T-helper 1 cell (primary cell): ENCODE data around the gene ZBED3.
"Not testable (repeated sequence)": the region's sequence is repeated elsewhere in the genome, so short reads cannot be mapped to it uniquely, and the experiment has no call there.

Experiments used
- DNase-seq, 5 donors: peaks; one replicate each; pipeline ENCODE4 v3.0.0-alpha.2; 2012 to 2020
- total RNA-seq, 4 donors: gene quantifications; one replicate each; lab custom pipeline; 2026; lab: John Stamatoyannopoulos, UW

The ZBED3 gene, protein sequence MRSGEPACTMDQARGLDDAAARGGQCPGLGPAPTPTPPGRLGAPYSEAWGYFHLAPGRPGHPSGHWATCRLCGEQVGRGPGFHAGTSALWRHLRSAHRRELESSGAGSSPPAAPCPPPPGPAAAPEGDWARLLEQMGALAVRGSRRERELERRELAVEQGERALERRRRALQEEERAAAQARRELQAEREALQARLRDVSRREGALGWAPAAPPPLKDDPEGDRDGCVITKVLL
- 0 to 0.31 (median 0.06) reads per million in 4 donors for total RNA-seq

DNA sequence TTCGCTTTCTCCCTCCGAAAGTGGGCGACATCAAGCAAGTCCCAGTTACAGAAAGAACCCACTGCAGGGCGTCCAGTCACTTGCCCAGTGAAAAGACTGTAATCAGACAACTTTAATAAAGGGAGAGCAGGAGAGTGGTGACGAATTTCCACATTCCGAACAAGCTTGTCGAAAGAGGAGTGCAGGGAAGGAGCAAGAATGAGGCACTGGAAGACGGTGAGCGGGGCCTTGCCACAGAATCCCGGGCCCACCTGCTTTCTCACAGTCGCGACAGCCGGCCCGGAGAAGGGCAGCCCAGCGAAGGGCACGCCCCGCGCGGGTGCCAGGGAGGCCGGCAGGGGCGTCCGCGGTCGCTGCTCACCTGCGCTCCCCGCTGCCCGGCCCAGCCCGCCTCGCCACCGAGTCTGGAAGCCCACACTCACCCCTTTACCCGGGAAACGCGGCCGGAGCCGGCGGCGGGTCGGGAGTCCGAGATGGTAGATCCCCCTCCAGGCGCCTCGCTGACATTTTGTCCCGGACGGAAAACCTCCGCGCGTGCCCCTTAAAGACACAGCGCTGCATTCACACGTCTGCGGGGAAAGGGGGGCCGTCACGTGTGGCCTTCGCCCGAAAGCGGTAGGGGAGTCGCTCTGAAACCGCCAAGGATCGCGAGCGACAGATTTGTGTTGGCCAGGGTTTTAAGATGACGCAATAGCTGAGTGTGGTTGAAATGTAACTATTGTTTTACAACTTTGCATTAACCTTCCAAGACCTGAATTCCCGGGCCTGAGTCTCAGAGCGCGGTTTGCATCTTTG is at the start of gene ZBED3:
Gene ZBED3 (minus strand): TSS at position 597 of the 795 bp plus-strand sequence. CDS start 9,407 bp downstream, outside the sequence.
- DNase-seq, result peak; percentile 9 to 65 (median 30)

DNA sequence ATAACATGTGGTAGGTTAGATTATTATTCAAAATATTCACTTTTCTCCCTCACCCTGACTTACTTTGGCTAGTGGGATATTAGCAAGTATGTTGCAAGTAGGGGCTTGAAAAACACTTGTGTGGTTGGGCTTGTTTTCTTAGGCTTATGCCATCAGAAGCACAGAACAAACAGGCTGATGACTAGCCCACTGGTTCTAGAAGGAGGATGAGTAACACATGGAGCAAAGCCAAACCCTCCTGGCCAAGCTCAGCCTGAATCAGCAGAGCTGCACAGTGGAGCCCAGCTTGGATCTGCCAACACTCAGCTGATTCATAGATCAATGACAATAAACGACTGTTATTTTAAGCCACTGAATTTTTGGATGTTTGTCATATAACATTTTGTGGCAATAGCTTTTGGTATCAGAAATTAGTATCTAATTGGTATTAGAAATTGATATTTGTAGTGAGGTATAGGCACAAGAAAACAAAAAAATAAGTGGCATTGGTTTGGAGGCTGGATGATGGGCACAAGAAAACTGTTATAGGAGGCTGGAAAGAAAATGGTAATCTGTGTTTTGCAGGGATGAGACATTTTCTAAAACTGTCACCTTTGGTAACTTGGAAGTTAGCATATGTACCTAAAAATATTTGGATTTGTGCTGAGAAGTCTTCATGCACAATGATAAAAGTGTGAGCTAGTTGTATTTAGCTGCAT is 46.1 kb upstream of the ZBED3 start:
- DNase-seq, result no peak

DNA sequence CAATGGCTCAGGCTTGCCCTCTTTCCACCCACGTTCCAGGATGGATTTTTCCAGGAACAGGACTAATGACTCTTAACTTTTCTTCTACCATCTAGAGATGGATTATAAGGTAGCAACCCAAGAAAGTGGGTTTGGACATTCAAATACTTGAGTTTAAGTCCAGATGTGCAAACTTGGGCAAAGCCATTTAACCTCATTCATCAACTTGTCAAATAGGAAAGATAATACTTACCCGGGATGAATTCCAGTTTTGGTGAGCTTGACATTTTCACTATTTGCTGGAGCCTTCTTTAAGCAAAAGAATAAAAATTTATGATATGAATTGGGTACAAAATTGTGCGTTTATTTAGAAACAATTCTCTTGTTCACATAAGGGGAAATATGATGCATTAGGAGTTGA is 44.3 kb upstream of the ZBED3 start:
- no peak for DNase-seq

DNA sequence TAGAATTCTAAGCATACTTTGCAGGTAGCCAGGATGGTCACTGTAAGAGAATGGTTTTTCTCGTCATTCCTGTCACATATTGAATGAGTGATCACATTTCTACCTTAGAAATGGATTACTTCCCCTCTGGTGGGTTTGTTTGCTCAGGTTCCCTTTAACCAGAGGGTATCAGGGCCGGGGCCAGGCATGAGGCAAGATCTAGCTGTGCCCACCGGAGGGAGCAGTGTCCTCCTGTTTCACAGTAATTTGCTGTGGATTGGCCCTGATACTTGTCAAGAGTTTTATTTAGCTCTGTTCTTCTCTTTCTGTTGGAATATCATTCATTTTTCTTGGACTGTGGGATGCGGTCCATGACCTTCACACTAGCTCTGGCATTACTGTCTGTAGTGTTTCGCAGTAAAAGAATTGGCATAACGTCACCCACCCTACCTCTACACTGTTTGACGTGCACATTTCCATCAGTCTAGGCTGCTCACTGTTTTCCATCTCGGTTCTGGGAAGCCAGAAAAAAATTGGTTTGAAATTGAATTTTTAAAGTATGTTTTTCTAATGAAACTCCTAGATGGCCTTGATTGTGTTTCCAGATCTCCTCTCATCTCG is 42.4 kb upstream of the ZBED3 start:
- peak in 1 of 5 donors; percentile 2 for DNase-seq

DNA sequence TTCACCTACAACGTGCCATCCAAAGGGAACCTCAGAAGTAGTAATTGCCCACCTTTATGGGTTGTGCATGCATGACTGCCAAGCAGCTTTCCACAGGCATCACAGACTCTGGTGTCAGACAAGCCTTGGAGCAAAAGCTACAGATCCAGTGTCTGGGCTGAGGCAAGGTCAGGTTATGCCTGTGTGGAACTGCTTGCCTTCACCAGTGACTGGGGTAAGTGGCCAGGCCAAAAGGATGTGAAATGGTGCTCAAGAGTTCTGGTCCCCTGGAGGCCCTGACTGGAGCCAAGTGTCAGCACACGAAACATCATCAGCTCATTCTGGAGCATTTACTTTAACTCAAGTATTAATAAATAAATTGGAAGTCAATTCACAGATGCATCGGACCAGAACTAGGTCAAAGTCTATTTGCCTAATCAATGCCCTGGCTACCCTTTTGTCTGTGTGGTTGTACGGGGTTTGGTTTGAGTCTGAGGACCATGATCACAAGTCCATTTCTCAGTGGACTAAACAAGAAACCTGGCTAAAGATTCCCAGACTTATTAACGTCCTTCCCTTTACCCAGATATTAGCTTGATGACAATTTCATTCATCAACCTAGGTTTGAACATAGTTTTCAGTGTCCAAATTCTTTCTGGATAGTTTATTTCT is 41.5 kb upstream of the ZBED3 start:
- DNase-seq, result no peak

DNA sequence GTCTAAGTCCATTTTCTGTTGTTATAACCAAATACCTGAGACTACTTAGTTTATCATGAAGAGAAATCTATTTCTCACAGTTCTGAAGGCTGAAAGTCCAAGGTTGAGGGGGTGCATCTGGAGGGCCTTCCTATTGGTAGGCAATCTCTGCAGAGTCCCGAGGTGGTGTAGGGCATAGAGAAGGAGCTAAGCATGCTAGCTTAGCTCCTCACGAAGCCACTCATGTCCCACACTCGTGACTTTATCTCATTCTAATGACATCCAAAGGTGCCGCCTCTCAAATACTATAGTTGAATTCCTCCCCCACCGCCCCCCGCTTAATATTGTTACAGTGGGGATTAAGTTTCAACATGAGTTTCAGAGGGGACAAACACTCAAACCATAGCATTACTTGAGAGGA is 36.0 kb upstream of the ZBED3 start:
- DNase-seq, result no peak

DNA sequence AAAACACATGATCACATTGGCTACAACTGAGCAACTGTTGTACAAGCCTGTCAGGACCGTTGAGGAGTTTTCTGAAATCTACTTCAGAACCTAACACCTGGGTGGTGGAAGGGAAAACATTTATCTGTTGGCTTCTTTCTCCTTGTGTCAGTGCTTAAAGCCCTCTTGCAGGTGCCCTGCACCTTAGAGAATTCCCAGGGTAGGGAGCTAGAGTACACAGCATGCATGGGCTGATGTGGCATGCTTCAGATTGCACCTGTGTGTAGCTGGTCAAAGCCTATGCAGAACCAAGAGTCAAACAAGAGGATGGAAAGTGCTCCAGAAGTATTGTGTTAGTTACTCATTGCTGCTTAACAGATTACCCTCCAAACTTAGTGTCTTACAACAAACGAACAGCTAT is 33.6 kb upstream of the ZBED3 start:
- DNase-seq, result no peak

DNA sequence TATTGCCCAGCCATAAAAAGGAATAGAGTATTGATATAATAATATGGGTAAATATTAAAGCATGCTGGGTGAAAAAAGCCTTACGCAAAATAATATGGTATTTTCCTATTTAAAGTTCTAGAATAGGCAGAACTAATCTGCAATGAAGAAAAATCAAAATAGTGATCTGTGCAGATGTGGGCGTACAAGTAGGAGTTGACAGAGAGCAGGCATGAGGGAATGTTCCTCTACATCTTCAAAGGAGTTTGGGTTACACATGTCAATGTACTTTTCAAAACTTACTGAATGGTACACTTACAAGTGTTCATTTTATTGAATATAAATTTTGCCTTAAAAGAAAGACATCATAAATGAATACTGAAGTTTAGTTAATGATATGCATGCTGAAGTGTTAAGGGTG is 33.0 kb upstream of the ZBED3 start:
- no peak for DNase-seq

DNA sequence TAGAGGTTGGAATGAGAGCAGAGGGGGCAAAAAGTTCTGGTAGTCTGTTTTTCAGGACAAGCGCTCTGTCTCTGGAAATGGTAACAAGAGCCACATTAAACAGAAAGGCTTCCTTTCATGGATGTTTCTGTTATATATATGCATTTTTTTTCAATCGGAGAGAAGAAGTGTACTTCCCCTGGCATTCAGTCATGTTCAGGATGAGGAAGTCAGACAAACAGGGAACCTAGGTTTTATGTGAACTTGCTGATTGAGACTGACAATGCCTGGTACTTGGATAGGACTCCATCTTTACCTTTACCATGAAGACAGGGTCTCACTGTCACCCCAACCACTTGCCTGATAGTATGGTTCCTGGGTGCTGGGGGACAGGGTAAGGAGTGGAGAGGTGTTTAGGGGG is 30.1 kb upstream of the ZBED3 start:
- DNase-seq, result no peak

DNA sequence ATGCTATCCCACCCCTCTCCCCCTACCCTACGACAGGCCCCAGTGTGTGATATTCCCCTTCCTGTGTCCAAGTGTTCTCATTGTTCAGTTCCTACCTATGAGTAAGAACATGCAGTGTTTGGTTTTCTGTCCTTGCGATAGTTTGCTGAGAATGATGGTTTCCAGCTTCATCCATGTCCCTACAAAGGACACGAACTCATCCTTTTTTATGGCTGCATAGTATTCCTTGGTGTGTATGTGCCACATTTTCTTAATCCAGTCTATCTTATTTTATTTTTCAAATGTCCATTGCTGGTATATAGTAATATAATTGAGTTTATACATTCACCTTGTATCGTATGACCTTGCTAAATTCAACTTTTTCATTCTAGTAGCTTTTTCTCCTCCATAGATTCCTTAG is 19.9 kb upstream of the ZBED3 start:
- not testable (repeated sequence) for DNase-seq

DNA sequence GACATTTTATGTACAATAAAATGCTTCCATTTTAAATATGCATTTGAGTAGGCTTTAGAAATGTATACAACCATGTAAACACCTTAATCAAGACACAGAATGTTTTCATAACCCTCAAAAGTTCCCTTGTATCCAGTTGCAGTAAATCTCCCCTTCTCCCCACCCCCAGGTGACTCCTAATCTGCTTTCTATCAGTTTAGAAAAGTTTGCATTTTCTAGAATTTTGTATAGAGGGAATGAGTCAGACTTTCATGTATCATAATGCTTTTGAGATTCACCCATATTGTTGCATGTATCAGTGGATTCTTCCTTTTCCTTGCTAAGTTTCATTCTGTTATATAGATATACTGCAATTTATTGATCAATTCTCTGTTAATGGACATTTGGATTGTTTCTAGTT is 17.7 kb upstream of the ZBED3 start:
- no peak for DNase-seq

DNA sequence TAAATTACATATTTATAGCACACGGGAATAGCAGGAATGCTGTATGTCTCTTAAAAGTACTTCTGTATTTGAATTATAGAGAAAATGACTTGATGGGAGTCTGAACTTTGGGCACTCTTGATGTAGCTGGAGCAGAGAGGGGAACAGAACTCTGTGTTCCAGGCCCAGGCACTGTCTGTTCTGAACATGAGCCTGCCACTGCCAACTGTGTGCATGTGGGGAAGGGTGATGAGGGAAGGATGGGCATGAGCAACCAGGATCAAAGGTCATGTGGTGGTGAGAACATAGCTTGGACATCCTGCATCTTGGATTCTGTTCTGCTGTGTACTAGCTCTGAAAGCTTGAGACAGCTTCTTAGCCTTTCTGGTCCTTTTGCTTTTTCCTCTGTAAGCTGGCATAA is 16.4 kb upstream of the ZBED3 start:
- DNase-seq, result no peak

DNA sequence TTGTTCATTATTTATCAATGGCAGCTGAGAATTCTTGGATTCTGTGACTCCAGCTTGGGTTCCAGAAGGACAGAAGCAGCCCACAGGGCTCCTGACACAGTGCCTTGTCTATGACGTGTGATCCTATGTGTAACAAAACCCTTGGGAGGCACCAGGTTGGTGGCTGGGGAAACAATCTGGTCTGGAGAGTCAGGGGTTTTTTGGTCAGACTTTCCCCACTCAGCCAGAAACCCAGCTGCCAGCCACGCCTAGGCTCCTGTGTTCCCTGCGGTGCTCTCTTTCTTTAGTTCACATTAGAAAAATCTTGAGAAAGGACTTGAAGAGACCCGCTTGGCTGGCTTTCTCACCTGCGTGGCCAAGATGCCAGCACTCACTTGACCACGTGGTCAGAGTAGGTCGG is 15.5 kb upstream of the ZBED3 start:
- no peak for DNase-seq

DNA sequence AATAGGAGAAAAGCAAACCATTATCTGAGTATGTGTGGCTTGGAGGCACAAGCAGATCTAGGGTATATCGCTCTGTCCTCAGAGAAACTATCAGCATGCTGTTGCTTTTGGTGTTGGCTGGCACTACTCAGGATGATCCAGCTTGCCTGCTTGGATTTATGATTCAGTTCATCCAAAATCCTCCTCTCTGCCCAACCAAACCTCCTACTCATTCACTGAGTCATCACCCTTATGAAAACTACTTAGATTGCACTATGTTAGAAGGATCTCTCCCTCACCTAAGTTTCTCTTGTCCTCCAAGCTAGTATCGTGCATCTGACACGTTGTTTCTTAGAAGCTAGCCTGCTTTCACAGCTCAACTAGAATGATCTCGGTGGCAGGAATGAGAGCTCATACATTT is 14.2 kb upstream of the ZBED3 start:
- no peak for DNase-seq

DNA sequence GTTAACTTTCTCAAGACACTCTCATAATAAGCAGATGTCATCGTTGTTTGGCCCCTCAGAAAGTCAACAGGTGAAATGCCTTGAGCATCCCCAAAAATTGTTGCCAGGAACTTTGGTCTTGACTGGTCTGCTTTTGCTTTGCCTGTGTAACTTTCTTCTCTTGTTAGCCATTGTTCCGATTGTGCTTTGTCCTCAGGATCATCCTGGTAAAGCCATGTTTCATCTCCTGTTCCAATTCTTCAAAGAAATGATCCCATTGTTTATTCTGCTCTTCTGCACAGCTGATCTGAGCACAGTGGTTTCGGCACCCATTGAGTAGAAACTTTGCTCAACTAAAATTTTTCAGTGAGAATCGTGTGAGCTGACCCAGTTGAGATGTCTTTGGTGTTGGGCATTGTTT is 8.1 kb upstream of the ZBED3 start:
- no peak for DNase-seq

DNA sequence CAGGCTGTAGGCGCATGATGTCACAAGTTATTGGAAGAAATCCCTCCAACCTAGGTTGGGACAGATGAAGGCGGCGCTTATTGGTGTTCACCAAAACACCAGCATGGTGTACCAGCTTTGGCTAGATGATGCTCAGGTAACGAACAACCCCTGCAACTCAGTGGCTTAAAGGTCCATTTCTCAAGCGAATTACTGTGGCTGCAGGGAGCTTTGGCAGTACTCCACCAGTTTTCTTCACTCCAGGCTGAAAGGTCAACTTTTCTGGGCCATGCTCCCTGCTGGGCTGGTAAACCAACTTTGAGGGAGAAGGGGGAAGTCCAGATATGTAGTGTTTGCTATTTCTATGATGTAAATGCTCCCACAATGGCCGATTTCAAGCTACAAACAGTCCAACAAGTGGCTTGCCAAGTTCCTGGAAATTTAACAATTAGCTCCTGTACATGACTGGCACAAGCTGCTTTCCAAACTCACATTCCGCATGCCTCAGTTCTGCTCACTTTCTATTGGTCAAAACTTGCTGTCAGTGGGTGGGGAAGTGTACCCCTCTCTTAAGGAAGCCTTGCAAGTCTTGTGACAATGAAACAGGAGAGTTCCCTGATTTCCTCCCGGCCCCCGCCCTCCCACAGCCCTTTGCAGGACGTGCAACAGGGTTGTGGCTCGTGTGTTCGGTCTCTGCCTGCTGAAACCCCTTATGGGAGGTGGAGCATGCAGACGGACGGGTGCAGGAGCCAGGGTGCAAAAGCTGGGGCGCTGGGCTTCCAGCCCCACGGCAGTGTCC is 588 bp upstream of the ZBED3 start:
- no peak for DNase-seq

DNA sequence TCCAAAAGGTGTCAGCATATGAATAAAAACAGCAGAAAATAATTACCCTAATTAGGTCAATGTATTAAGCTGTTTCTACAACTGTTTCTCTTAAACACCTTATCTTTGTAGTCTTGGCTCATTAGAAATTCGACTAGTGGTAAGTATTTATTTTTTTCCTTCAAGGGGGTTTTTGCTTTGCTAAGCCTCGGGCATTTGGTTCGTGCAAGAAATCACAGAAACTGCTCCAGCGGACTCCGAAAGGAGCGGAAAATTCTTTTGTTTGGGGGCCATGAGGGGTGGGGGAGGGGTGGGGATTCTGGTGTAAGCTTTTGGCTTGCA is 757 bp downstream of the ZBED3 start:
- no peak for DNase-seq

DNA sequence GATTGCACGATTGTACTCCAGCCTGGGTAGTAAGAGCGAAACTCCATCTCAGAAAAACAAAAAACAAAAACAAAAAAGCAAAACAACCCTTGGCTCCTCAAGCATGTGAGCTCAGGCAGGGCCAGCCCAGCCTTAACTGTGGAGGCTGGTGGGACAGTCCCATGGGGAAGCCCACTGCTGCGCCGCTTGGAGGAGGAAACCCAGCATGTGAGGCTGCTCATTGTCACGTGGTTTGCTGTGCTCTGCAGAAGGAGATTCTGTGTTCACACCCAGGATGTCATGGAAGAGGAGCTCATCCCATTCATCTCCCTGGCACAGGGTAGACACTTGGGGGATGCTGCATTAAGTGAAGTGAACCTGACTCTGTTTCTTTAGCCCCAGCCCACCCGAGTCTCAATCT is 4.0 kb downstream of the ZBED3 start:
- DNase-seq, result no peak

DNA sequence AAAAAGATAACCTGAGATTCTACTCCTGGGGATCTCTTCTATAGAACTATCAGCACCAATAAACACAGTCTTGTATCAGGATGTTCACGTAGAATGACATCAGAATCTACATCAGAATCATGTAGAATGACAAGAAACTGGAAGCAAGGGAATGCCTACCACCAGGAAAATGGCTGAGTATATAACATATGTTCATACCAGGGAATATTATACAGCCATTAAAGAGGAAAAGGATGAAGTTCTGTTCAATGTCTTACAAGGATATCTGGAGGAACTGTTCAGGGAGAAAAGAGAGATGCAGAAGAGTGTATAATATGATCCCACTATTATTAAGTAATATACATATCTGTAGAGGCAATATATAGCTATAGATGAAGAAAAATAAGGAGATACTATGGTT is 4.8 kb downstream of the ZBED3 start:
- no peak for DNase-seq

DNA sequence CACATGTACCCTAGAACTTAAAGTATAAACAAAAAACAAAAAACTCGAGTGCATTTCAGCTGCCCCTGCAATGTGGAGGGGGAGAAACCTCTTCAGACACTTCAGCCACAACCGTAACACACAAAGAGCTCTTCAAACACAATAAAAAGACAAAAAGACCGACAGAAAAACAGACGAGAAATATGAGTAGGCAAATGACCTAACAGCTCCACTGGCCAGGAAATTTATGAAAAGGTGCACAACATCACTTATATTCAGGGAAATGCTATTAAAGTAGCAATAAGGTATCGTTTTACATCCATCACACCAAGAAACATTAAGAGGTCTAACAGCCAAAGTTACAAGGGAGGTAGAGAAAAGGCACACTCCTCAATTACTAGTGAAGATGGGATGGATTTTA is 6.2 kb downstream of the ZBED3 start:
- DNase-seq, result no peak

DNA sequence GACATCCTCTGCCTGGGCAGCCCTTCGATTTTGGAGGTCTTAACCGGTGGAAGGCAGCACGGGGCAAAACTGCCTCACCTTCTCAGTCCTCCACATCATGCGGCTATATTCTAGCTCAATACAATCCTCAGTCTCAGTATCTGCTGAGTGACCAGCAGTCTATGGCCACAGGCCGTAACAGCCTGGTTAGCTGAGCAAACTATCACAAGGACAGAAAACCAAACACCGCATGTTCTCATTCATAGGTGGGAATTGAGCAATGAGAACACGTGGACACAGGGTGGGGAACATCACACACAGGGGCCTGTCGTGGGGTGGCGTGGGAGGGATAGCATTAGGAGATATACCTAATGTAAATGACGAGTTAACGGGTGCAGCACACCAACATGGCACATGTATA is 6.6 kb downstream of the ZBED3 start:
- DNase-seq, result not testable (repeated sequence)

DNA sequence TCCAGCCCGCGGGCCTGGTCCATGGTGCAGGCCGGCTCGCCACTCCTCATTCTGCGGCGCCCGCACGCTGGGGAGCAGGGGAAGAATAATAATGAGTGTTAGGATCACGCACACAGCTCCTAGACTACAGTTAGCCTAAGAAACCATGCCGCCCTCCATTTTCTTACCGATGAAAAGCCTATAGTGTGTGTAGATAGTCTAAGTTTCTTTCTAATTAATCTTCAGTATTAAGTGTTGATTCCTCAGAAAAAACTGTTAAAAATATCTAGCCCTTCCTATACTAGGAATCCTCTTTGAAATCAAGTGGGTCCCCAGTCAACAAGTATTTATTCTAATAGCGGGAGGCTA is 9.3 kb downstream of the ZBED3 start:
- DNase-seq, result no peak
